Activated CD4-positive, alpha-beta memory T cell treated with anti-CD3 and anti-CD28 coated beads, Interleukin-2, amount 10 ng/mL, durations not matched to agents 7 days and 5 days (primary cell): ENCODE results near the gene ANO8. TPM values are rescaled to one million over a fixed set of nuclear protein-coding genes. Genes with fewer than 3 reads are reported as not detected.

Experiments
- CTCF ChIA-PET: fragments of 350-600 bp; sonication (Branson Sonifier 250); formaldehyde crosslinking; loops from one replicate; lab custom pipeline; 2021; ENCODE audit warnings: antibody characterized with exemption, inconsistent platforms; lab: Charles Lee
- POLR2A ChIA-PET: fragments of 350-600 bp; sonication (Branson Sonifier 250); formaldehyde crosslinking; loops from one replicate; lab custom pipeline; 2021; ENCODE audit warnings: antibody characterized with exemption; lab: Charles Lee
- DNase-seq: peaks from one replicate; pipeline ENCODE4 v3.0.0-alpha.2; 2020
- H3K27ac Mint-ChIP-seq: one replicate; pipeline ENCODE4 v1.8.0; 2021; ENCODE audit warnings: mild to moderate bottlenecking, mixed read lengths
- H3K27me3 Mint-ChIP-seq: one replicate; pipeline ENCODE4 v1.8.0; 2021; ENCODE audit warnings: mixed read lengths
- H3K36me3 Mint-ChIP-seq: one replicate; pipeline ENCODE4 v1.8.0; 2021; ENCODE audit warnings: low read depth, mixed read lengths
- H3K4me1 Mint-ChIP-seq: one replicate; pipeline ENCODE4 v1.8.0; 2021; ENCODE audit warnings: mixed read lengths
- H3K4me3 Mint-ChIP-seq: one replicate; pipeline ENCODE4 v1.8.0; 2021; ENCODE audit warnings: mild to moderate bottlenecking, mixed read lengths
- H3K9me3 Mint-ChIP-seq: one replicate; pipeline ENCODE4 v1.8.0; 2021; ENCODE audit warnings: mixed read lengths
- total RNA-seq, 2 experiments: library from RNA; stranded (reverse); gene quantifications; one replicate each; pipeline ENCODE4 v1.2.3, GENCODE V29; 2021

Gene ANO8
- total RNA-seq, 2 experiments from 2014 or later, result 20.2 TPM

GRCh38 chr19:17309198-17309964 is 25.3 kb downstream of the ANO8 start, which contains the start of gene DDA1:
DDA1 (plus strand) TSS chr19:17309563; CDS start chr19:17309655, 92 bp downstream.
- Mint-ChIP-seq H3K27ac (peak within 1 kb of the TSS; percentile 94), H3K27me3 (no peaks in the 10 kb centered on the region), H3K36me3 (peaks cover 19% of the 10 kb centered on the region), H3K4me1 (peaks cover 57% of the 10 kb centered on the region), H3K4me3 (peak within 1 kb of the TSS; percentile 98), H3K9me3 (no peaks in the 10 kb centered on the region)
- ChIA-PET CTCF (interaction anchor here (0.7 to 1.9 kb wide), 14 partner anchors 9 to 691 kb away, joined by 3 to 11 read pairs (median 4); partner anchors contain the start of genes ANKLE1, ANO8, BABAM1 and USHBP1), POLR2A (interaction anchor here (0.6 to 4.0 kb wide), 21 partner anchors 8 to 1048 kb away, joined by 3 to 47 read pairs (median 4); partner anchors contain the start of genes ANO8, BABAM1, BST2 and GTPBP3)
- peak; percentile 100 for DNase-seq

- ChIA-PET CTCF (no interaction called here), POLR2A (interaction anchor here (1.6 to 4.0 kb wide), 2 partner anchors 17 to 24 kb away, joined by 10 to 47 read pairs; partner anchors contain the start of gene ANO8)
- DNase-seq, result no peak
- H3K36me3 Mint-ChIP-seq, result peaks cover 11% of the 10 kb centered on the region
- no peaks in the 10 kb centered on the region for H3K9me3 Mint-ChIP-seq
- H3K4me1 Mint-ChIP-seq, result peaks cover 64% of the 10 kb centered on the region
- no peak overlapping the region for H3K27ac Mint-ChIP-seq
- peak overlapping the region; percentile 89 for H3K4me3 Mint-ChIP-seq
- no peaks in the 10 kb centered on the region for H3K27me3 Mint-ChIP-seq
Observed at GRCh38 chr19:17307876-17308377, 26.7 kb downstream of the ANO8 start.

- Mint-ChIP-seq H3K27ac (peak overlapping the region; percentile 90), H3K36me3 (peaks cover 5% of the 10 kb centered on the region), H3K4me3 (peak overlapping the region; percentile 89), H3K4me1 (peaks cover 62% of the 10 kb centered on the region), H3K9me3 (no peaks in the 10 kb centered on the region), H3K27me3 (no peaks in the 10 kb centered on the region)
- ChIA-PET POLR2A (interaction anchor here (0.7 to 4.8 kb wide), 7 partner anchors 11 to 113 kb away, joined by 3 to 50 read pairs (median 5); partner anchors contain the start of genes ANO8, MVB12A and OCEL1), CTCF (interaction anchor here (0.9 to 2.1 kb wide), 5 partner anchors 11 to 159 kb away, joined by 3 to 14 read pairs (median 3); partner anchors contain the start of gene BABAM1)
- DNase-seq, result no peak
Observed at GRCh38 chr19:17306285-17306714, 28.4 kb downstream of the ANO8 start.

GRCh38 chr19:17305517-17306284 is 29.0 kb downstream of the ANO8 start, which contains the start of gene MRPL34:
MRPL34 (plus strand) TSS chr19:17305872; CDS start chr19:17305893, 21 bp downstream.
- peak; percentile 98 for DNase-seq
- H3K27me3 Mint-ChIP-seq, result no peaks in the 10 kb centered on the region
- H3K36me3 Mint-ChIP-seq, result peaks cover 5% of the 10 kb centered on the region
- peak within 1 kb of the TSS; percentile 90 for H3K27ac Mint-ChIP-seq
- H3K4me3 Mint-ChIP-seq, result peak within 1 kb of the TSS; percentile 89
- H3K9me3 Mint-ChIP-seq, result no peaks in the 10 kb centered on the region
- H3K4me1 Mint-ChIP-seq, result peaks cover 58% of the 10 kb centered on the region
- ChIA-PET POLR2A (interaction anchor here (0.6 to 4.8 kb wide), 9 partner anchors 12 to 114 kb away, joined by 3 to 50 read pairs (median 5); partner anchors contain the start of genes ANO8, MVB12A and OCEL1), CTCF (interaction anchor here (0.6 to 3.1 kb wide), 23 partner anchors 10 to 236 kb away, joined by 3 to 32 read pairs (median 4); partner anchors contain the start of genes ANKLE1, ANO8, BABAM1 and BST2)

- peaks cover 5% of the 10 kb centered on the region for H3K36me3 Mint-ChIP-seq
- DNase-seq, result no peak
- CTCF ChIA-PET, result interaction anchor here (0.6 to 3.1 kb wide), 20 partner anchors 9 to 235 kb away, joined by 3 to 32 read pairs (median 5); partner anchors contain the start of genes ANKLE1, ANO8, BABAM1 and BST2
- POLR2A ChIA-PET, result interaction anchor here (0.6 to 4.8 kb wide), 7 partner anchors 12 to 115 kb away, joined by 3 to 50 read pairs (median 5); partner anchors contain the start of genes ANO8 and MVB12A
- peak overlapping the region; percentile 89 for H3K4me3 Mint-ChIP-seq
- H3K27ac Mint-ChIP-seq, result peak overlapping the region; percentile 90
- no peaks in the 10 kb centered on the region for H3K27me3 Mint-ChIP-seq
- no peaks in the 10 kb centered on the region for H3K9me3 Mint-ChIP-seq
- H3K4me1 Mint-ChIP-seq, result peaks cover 53% of the 10 kb centered on the region
Observed at GRCh38 chr19:17305216-17305516, 29.5 kb downstream of the ANO8 start.

- DNase-seq, result no peak
- Mint-ChIP-seq H3K27ac (peak overlapping the region; percentile 90), H3K4me1 (peaks cover 52% of the 10 kb centered on the region), H3K27me3 (no peaks in the 10 kb centered on the region), H3K9me3 (no peaks in the 10 kb centered on the region), H3K4me3 (peak overlapping the region; percentile 89), H3K36me3 (peaks cover 5% of the 10 kb centered on the region)
- POLR2A ChIA-PET, result interaction anchor here (0.8 to 4.8 kb wide), 7 partner anchors 11 to 179 kb away, joined by 3 to 50 read pairs (median 5); partner anchors contain the start of genes ANO8 and MVB12A
- CTCF ChIA-PET, result interaction anchor here (0.6 to 3.1 kb wide), 20 partner anchors 9 to 234 kb away, joined by 3 to 32 read pairs (median 5); partner anchors contain the start of genes ANKLE1, ANO8, BABAM1 and BST2
Observed at GRCh38 chr19:17304386-17305215, 30.1 kb downstream of the ANO8 start.

- no peak for DNase-seq
- Mint-ChIP-seq H3K9me3 (no peaks in the 10 kb centered on the region), H3K36me3 (no peaks in the 10 kb centered on the region), H3K27ac (no peak overlapping the region), H3K4me1 (peaks cover 46% of the 10 kb centered on the region), H3K4me3 (peak overlapping the region; percentile 69), H3K27me3 (no peaks in the 10 kb centered on the region)
- CTCF ChIA-PET, result interaction anchor here (0.6 to 3.1 kb wide), 4 partner anchors 11 to 98 kb away, joined by 3 to 32 read pairs (median 4); partner anchors contain the start of gene ANO8
- POLR2A ChIA-PET, result interaction anchor here (0.8 to 4.8 kb wide), 5 partner anchors 10 to 178 kb away, joined by 3 to 50 read pairs (median 4); partner anchors contain the start of genes ANO8 and USE1
Observed at GRCh38 chr19:17303940-17304267, 30.8 kb downstream of the ANO8 start.

GRCh38 chr19:17303167-17303939 is 31.3 kb downstream of the ANO8 start, which contains the start of gene ABHD8:
ABHD8 (minus strand) TSS chr19:17303425; CDS start chr19:17301616, 1,809 bp downstream.
- H3K27ac Mint-ChIP-seq, result peak within 1 kb of the TSS; percentile 54
- H3K27me3 Mint-ChIP-seq, result no peaks in the 10 kb centered on the region
- POLR2A ChIA-PET, result interaction anchor here (0.8 to 4.8 kb wide), 5 partner anchors 10 to 177 kb away, joined by 3 to 50 read pairs (median 4); partner anchors contain the start of genes ANO8 and USE1

GRCh38 chr19:17302391-17303166 is 32.1 kb downstream of the ANO8 start:
- POLR2A ChIA-PET, result interaction anchor here (1.2 to 4.8 kb wide), 4 partner anchors 9 to 35 kb away, joined by 3 to 50 read pairs (median 8); partner anchors contain the start of genes ANO8 and BABAM1
- peaks cover 5% of the 10 kb centered on the region for H3K36me3 Mint-ChIP-seq
- no peaks in the 10 kb centered on the region for H3K27me3 Mint-ChIP-seq
- no peak for DNase-seq
- no peaks in the 10 kb centered on the region for H3K9me3 Mint-ChIP-seq
- H3K4me1 Mint-ChIP-seq, result peaks cover 41% of the 10 kb centered on the region
- H3K27ac Mint-ChIP-seq, result no peak overlapping the region
- H3K4me3 Mint-ChIP-seq, result peak overlapping the region; percentile 69
- CTCF ChIA-PET, result interaction anchor here (0.6 to 3.1 kb wide), 4 partner anchors 9 to 32 kb away, joined by 3 to 32 read pairs (median 4); partner anchors contain the start of gene ANO8

More at GRCh38 chr19:17303167-17303939, 31.3 kb downstream of the ANO8 start, which contains the start of gene ABHD8:
- Mint-ChIP-seq H3K4me1 (peaks cover 46% of the 10 kb centered on the region), H3K4me3 (peak within 1 kb of the TSS; percentile 69), H3K36me3 (peaks cover 1% of the 10 kb centered on the region), H3K9me3 (no peaks in the 10 kb centered on the region)
- CTCF ChIA-PET, result interaction anchor here (0.6 to 3.1 kb wide), 4 partner anchors 10 to 99 kb away, joined by 3 to 32 read pairs (median 4); partner anchors contain the start of gene ANO8
- DNase-seq, result peak; percentile 95
